ENCODE data around the gene TNFAIP6.

TNFAIP6 gene

DNA sequence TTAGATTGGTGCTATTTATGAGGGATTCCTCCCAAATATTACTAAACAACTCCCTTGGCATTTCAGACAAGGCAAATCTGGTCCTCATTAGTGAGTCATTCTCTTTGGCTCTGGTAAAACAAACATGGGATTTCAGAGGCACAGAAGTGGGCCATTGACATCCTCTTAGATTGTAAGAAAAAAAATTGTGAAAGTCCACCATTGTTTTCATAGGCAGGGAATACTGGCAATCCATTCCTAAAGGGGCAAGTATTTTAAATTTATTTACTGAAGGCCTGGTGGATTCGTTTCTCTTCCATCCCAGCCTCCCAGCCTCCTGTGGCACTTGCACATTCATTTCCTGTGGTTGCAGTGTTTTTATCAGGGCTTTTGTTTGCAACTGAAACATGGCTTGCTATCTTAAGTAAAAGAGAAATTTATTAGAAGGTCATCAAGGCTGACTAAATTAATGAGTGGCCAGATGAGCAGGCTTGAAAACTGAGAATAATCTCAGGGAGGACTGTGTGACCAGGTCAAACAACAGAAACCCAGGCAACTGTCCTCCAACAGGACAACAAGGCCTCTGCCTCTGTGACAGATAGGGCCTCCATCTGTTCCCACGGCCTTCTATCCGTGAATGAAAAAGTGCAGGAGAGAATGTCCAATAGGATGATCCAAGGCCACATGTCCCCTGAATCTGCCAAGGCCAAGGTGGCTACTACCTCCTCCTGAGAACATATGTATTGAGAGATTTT, 23.1 kb upstream of the TNFAIP6 start:
- Histone ChIP-seq H4K12ac (ENCODE audit: low read depth, low read length) (no peak overlapping the region), H3K14ac (ENCODE audit: low read length) (no peak overlapping the region), H2AFZ (ENCODE audit: insufficient read depth, low read length, poor library complexity) (no peak overlapping the region), H2BK12ac (ENCODE audit: low read length) (no peak overlapping the region), H3K4me1 (ENCODE audit: control insufficient read depth in 1 of 2, insufficient read depth in 2 of 2, low read length in 2 of 2) (no peaks in the 10 kb centered on the region), H3K79me2 (ENCODE audit: control insufficient read depth, insufficient read depth, low read length, poor library complexity) (no peaks in the 10 kb centered on the region), H3K27ac (ENCODE audit: low read depth, low read length) (no peak overlapping the region), H3K18ac (ENCODE audit: low read length) (no peak overlapping the region), H3K27me3 (ENCODE audit: insufficient read depth, low read length) (no peaks in the 10 kb centered on the region), H2AK5ac (ENCODE audit: low read length) (no peak overlapping the region), H3K9ac (ENCODE audit: low read length) (no peak overlapping the region), H4K91ac (ENCODE audit: low read depth, low read length) (no peak overlapping the region), H3K23ac (ENCODE audit: low read length) (no peak overlapping the region), H3K4me2 (ENCODE audit: low read length) (no peak overlapping the region), H4K8ac (ENCODE audit: low read depth, low read length) (no peak overlapping the region), H3K9me3 (ENCODE audit: insufficient read depth, low read depth, low read length) (no peaks in the 10 kb centered on the region), H2BK5ac (ENCODE audit: low read depth, low read length, poor library complexity) (no peak overlapping the region), H3K4ac (ENCODE audit: low read depth, low read length) (no peak overlapping the region), H3K79me1 (ENCODE audit: low read length) (no peaks in the 10 kb centered on the region), H2BK120ac (ENCODE audit: insufficient read depth, low read length, poor library complexity) (no peak overlapping the region), H3K36me3 (ENCODE audit: control insufficient read depth in 1 of 2, insufficient read depth in 2 of 2, low read length in 2 of 2) (no peaks in the 10 kb centered on the region), H3K4me3 (ENCODE audit: low read depth, low read length) (no peak overlapping the region)
- WGBS (ENCODE audit: extremely low coverage, insufficient coverage, insufficient read length) = no CpG with 5 or more reads among the region's 3 CpGs
- no peak for DNase-seq

DNA sequence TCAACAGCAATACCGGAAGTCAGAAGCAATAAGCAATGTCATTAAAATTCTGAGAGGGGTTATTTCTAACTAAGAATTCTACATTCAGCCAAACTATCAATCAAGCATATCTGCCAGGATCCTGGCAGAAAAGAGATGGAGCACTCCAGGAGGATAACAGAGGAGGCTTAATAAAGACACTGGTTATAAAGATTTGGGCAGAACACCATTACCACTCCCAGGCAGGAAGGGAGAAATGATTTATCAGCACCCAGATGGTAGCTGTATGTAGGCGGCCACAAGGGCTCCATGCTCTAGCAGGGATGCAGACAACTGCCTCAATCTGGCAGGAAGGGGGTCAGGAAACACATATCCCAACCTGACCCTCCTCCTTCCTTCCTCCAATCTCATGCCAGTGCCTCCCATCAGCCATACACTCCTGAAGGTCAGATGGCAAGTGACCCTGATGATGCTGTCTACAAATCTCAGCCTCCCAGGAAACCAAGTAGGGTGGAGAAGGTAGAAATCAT, 20.5 kb upstream of the TNFAIP6 start:
- WGBS (ENCODE audit: extremely low coverage, insufficient coverage, insufficient read length) = no CpG with 5 or more reads among the region's 2 CpGs
- no peaks in the 10 kb centered on the region for H3K9me3 ChIP-seq (ENCODE audit: insufficient read depth, low read depth, low read length)
- H3K79me2 ChIP-seq (ENCODE audit: control insufficient read depth, insufficient read depth, low read length, poor library complexity) = no peaks in the 10 kb centered on the region

DNA sequence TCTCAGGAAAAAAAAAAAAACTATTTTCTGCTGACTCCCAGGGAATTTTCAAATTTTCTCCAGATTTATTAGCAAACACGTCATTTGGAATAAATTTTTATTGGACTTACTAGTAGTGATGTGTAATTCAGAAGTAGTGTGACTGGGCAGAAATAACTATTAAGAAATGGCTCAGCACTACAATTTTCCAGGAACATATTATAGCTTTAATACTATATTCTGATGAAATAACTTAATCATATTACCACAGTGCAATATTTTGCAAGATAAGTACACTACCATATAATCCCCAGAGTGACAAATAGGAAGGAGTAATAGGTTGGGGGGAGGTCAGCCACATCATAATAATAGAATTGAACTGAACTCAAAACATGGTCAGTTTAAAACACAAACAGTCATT, 19.7 kb upstream of the TNFAIP6 start:
- no peak overlapping the region for H4K91ac ChIP-seq (ENCODE audit: low read depth, low read length)
- H3K14ac ChIP-seq (ENCODE audit: low read length) = no peak overlapping the region
- no peak overlapping the region for H3K4ac ChIP-seq (ENCODE audit: low read depth, low read length)
- no peaks in the 10 kb centered on the region for H3K9me3 ChIP-seq (ENCODE audit: insufficient read depth, low read depth, low read length)
- no peak overlapping the region for H3K18ac ChIP-seq (ENCODE audit: low read length)
- H4K12ac ChIP-seq (ENCODE audit: low read depth, low read length) = no peak overlapping the region
- no peak overlapping the region for H2AFZ ChIP-seq (ENCODE audit: insufficient read depth, low read length, poor library complexity)
- H2AK5ac ChIP-seq (ENCODE audit: low read length) = no peak overlapping the region
- no peaks in the 10 kb centered on the region for H3K79me2 ChIP-seq (ENCODE audit: control insufficient read depth, insufficient read depth, low read length, poor library complexity)
- H3K4me3 ChIP-seq (ENCODE audit: low read depth, low read length) = no peak overlapping the region
- H2BK120ac ChIP-seq (ENCODE audit: insufficient read depth, low read length, poor library complexity) = no peak overlapping the region
- no peak overlapping the region for H2BK12ac ChIP-seq (ENCODE audit: low read length)
- no peaks in the 10 kb centered on the region for H3K79me1 ChIP-seq (ENCODE audit: low read length)
- no peaks in the 10 kb centered on the region for H3K27me3 ChIP-seq (ENCODE audit: insufficient read depth, low read length)
- no peak overlapping the region for H3K27ac ChIP-seq (ENCODE audit: low read depth, low read length)
- no peak overlapping the region for H3K4me2 ChIP-seq (ENCODE audit: low read length)
- no peak overlapping the region for H3K9ac ChIP-seq (ENCODE audit: low read length)
- DNase-seq = no peak
- H2BK5ac ChIP-seq (ENCODE audit: low read depth, low read length, poor library complexity) = no peak overlapping the region
- no peaks in the 10 kb centered on the region for H3K4me1 ChIP-seq (ENCODE audit: control insufficient read depth in 1 of 2, insufficient read depth in 2 of 2, low read length in 2 of 2)
- no peak overlapping the region for H4K8ac ChIP-seq (ENCODE audit: low read depth, low read length)
- WGBS (ENCODE audit: extremely low coverage, insufficient coverage, insufficient read length) = no CpG with 5 or more reads among the region's 1 CpG
- H3K36me3 ChIP-seq (ENCODE audit: control insufficient read depth in 1 of 2, insufficient read depth in 2 of 2, low read length in 2 of 2) = no peaks in the 10 kb centered on the region
- no peak overlapping the region for H3K23ac ChIP-seq (ENCODE audit: low read length)

More for the DNA sequence above, 20.5 kb upstream of the TNFAIP6 start:
- DNase-seq = no peak
- Histone ChIP-seq H3K27me3 (ENCODE audit: insufficient read depth, low read length) (no peaks in the 10 kb centered on the region), H3K14ac (ENCODE audit: low read length) (no peak overlapping the region), H3K23ac (ENCODE audit: low read length) (no peak overlapping the region), H3K4me2 (ENCODE audit: low read length) (no peak overlapping the region), H2BK12ac (ENCODE audit: low read length) (no peak overlapping the region), H3K36me3 (ENCODE audit: control insufficient read depth in 1 of 2, insufficient read depth in 2 of 2, low read length in 2 of 2) (no peaks in the 10 kb centered on the region), H3K18ac (ENCODE audit: low read length) (no peak overlapping the region), H2BK5ac (ENCODE audit: low read depth, low read length, poor library complexity) (no peak overlapping the region), H2AK5ac (ENCODE audit: low read length) (no peak overlapping the region), H3K4me1 (ENCODE audit: control insufficient read depth in 1 of 2, insufficient read depth in 2 of 2, low read length in 2 of 2) (no peaks in the 10 kb centered on the region), H2AFZ (ENCODE audit: insufficient read depth, low read length, poor library complexity) (no peak overlapping the region), H3K79me1 (ENCODE audit: low read length) (no peaks in the 10 kb centered on the region), H2BK120ac (ENCODE audit: insufficient read depth, low read length, poor library complexity) (no peak overlapping the region), H4K8ac (ENCODE audit: low read depth, low read length) (no peak overlapping the region), H3K4ac (ENCODE audit: low read depth, low read length) (no peak overlapping the region), H3K9ac (ENCODE audit: low read length) (no peak overlapping the region), H3K27ac (ENCODE audit: low read depth, low read length) (no peak overlapping the region), H3K4me3 (ENCODE audit: low read depth, low read length) (no peak overlapping the region), H4K12ac (ENCODE audit: low read depth, low read length) (no peak overlapping the region), H4K91ac (ENCODE audit: low read depth, low read length) (no peak overlapping the region)

DNA sequence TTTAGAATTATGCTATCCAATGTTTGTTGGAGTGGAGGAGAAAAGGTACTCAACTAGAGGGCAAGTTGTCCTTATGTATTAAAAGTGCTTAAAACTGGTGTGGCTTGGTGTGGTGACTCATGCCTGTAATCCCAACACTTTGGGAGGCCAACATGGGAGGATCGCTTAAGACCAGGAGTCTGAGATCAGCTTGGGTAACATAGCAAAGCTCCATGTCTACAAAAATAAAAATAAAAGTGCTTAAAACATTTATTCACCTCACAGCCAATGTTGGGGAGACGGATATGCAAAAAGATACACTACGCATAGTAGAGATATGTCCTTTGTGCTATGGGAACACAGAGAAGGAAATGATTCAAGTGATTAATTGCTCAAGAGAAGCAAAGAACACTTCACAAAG, 19.3 kb upstream of the TNFAIP6 start:
- no peak overlapping the region for H3K27ac ChIP-seq (ENCODE audit: low read depth, low read length)
- no peak overlapping the region for H2AK5ac ChIP-seq (ENCODE audit: low read length)
- H2BK12ac ChIP-seq (ENCODE audit: low read length) = no peak overlapping the region
- H3K9ac ChIP-seq (ENCODE audit: low read length) = no peak overlapping the region
- H4K12ac ChIP-seq (ENCODE audit: low read depth, low read length) = no peak overlapping the region
- no peak overlapping the region for H4K91ac ChIP-seq (ENCODE audit: low read depth, low read length)
- H4K8ac ChIP-seq (ENCODE audit: low read depth, low read length) = no peak overlapping the region
- H3K9me3 ChIP-seq (ENCODE audit: insufficient read depth, low read depth, low read length) = no peaks in the 10 kb centered on the region
- no peaks in the 10 kb centered on the region for H3K27me3 ChIP-seq (ENCODE audit: insufficient read depth, low read length)
- H3K14ac ChIP-seq (ENCODE audit: low read length) = no peak overlapping the region
- no peak overlapping the region for H2BK5ac ChIP-seq (ENCODE audit: low read depth, low read length, poor library complexity)
- no peak overlapping the region for H2BK120ac ChIP-seq (ENCODE audit: insufficient read depth, low read length, poor library complexity)
- H3K36me3 ChIP-seq (ENCODE audit: control insufficient read depth in 1 of 2, insufficient read depth in 2 of 2, low read length in 2 of 2) = no peaks in the 10 kb centered on the region
- H3K4me3 ChIP-seq (ENCODE audit: low read depth, low read length) = no peak overlapping the region
- no peaks in the 10 kb centered on the region for H3K79me1 ChIP-seq (ENCODE audit: low read length)
- H3K23ac ChIP-seq (ENCODE audit: low read length) = no peak overlapping the region
- no peak overlapping the region for H3K4ac ChIP-seq (ENCODE audit: low read depth, low read length)
- no peak overlapping the region for H3K4me2 ChIP-seq (ENCODE audit: low read length)
- no CpG with 5 or more reads among the region's 3 CpGs for WGBS (ENCODE audit: extremely low coverage, insufficient coverage, insufficient read length)
- no peak for DNase-seq
- no peak overlapping the region for H3K18ac ChIP-seq (ENCODE audit: low read length)
- H3K4me1 ChIP-seq (ENCODE audit: control insufficient read depth in 1 of 2, insufficient read depth in 2 of 2, low read length in 2 of 2) = no peaks in the 10 kb centered on the region
- no peaks in the 10 kb centered on the region for H3K79me2 ChIP-seq (ENCODE audit: control insufficient read depth, insufficient read depth, low read length, poor library complexity)
- no peak overlapping the region for H2AFZ ChIP-seq (ENCODE audit: insufficient read depth, low read length, poor library complexity)

Measured in trophoblast cell (in vitro differentiated cells and primary cell).